Measurements from ENCODE around the gene KIF13A.

KIF13A gene

DNA sequence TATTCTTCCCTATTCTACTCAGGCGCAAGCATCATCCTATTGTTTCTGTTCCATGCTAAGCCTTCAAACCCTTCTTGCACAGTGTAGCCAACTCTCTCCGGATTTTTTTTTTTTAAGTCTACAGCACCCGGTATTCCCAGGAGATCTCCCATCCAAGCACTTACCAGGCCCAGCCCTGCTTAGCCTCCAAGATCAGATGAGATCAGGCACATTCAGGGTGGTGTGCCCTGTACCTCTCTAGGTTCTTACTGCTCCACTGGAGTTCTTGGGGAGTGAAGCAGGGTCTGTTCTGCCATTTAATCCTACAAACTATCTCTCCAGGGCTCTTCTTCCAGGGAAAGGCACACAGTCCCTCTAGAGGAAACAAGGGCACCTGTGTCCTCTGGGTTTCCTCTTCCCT lies 265.8 kb downstream of the KIF13A start:
- no peak overlapping the region for H3K9ac ChIP-seq (ENCODE audit: low read length)
- no peaks in the 10 kb centered on the region; the same call in 1 of the 2 replicates for H3K27me3 ChIP-seq (ENCODE audit: low read depth, low read length)

GRCh38 chr6:17719323-17720041 lies 268.0 kb downstream of the KIF13A start:
- Histone ChIP-seq H3K27me3 (ENCODE audit: low read depth, low read length) (no peaks in the 10 kb centered on the region; the same call in 1 of the 2 replicates), H3K9ac (ENCODE audit: low read length) (no peak overlapping the region), H3K4me2 (ENCODE audit: low read length) (no peak overlapping the region), H3K9me3 (ENCODE audit: insufficient read depth, low read length) (no peaks in the 10 kb centered on the region), H4K20me1 (ENCODE audit: insufficient read depth, low read length) (no peaks in the 10 kb centered on the region), H3K4me1 (ENCODE audit: low read length) (peaks cover 7% of the 10 kb centered on the region), H3K27ac (ENCODE audit: low read length) (no peak overlapping the region), H3K79me2 (ENCODE audit: low read length) (no peaks in the 10 kb centered on the region), H3K4me3 (ENCODE audit: low read length) (no peak overlapping the region), H3K36me3 (replicated peaks; ENCODE audit: low read depth, low read length) (no peaks in the 10 kb centered on the region), H2AFZ (ENCODE audit: low read depth, low read length) (no peak overlapping the region)
- no peak for TF ChIP-seq EZH2phosphoT487 (IDR thresholded peaks at IDR 0.05; ENCODE audit: low read depth)
- TF ChIP-seq CTCF (IDR thresholded peaks at IDR 0.05; ENCODE audit: low read depth, low read length), result no peak

More for the DNA sequence above, 265.8 kb downstream of the KIF13A start:
- Histone ChIP-seq H4K20me1 (ENCODE audit: insufficient read depth, low read length) (no peaks in the 10 kb centered on the region), H3K36me3 (replicated peaks; ENCODE audit: low read depth, low read length) (no peaks in the 10 kb centered on the region), H3K79me2 (ENCODE audit: low read length) (no peaks in the 10 kb centered on the region), H3K9me3 (ENCODE audit: insufficient read depth, low read length) (no peaks in the 10 kb centered on the region), H3K4me3 (ENCODE audit: low read length) (no peak overlapping the region), H2AFZ (ENCODE audit: low read depth, low read length) (no peak overlapping the region), H3K4me2 (ENCODE audit: low read length) (no peak overlapping the region), H3K4me1 (ENCODE audit: low read length) (no peaks in the 10 kb centered on the region), H3K27ac (ENCODE audit: low read length) (no peak overlapping the region)
- TF ChIP-seq EZH2phosphoT487 (IDR thresholded peaks at IDR 0.05; ENCODE audit: low read depth) (no peak), CTCF (IDR thresholded peaks at IDR 0.05; ENCODE audit: low read depth, low read length) (no peak)

DNA sequence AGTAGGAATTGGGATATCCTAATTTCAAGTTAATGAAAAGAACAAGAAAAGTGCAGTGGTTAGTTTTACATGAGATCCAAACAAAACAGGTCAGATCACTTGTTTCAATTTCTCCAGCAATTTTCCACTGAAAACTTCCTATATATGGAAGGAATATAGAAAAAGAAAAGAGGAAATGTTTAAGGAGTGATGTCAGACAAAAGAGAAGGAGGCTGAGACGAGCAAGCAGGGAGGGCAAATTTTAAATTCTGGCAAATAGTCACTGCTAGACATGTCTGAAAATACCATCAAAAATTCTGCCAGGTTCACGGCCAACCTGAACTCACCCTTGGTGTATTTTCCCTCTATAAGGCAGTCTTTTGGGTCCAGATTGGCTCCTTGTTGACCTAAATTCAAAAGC lies 271.2 kb downstream of the KIF13A start:
- no peaks in the 10 kb centered on the region for H4K20me1 ChIP-seq (ENCODE audit: insufficient read depth, low read length)
- no peak for TF ChIP-seq EZH2phosphoT487 (IDR thresholded peaks at IDR 0.05; ENCODE audit: low read depth)
- no peak for TF ChIP-seq CTCF (IDR thresholded peaks at IDR 0.05; ENCODE audit: low read depth, low read length)
- peaks cover 7% of the 10 kb centered on the region for H3K4me1 ChIP-seq (ENCODE audit: low read length)
- H3K9me3 ChIP-seq (ENCODE audit: insufficient read depth, low read length), result no peaks in the 10 kb centered on the region
- H3K27ac ChIP-seq (ENCODE audit: low read length), result no peak overlapping the region
- H2AFZ ChIP-seq (ENCODE audit: low read depth, low read length), result peak overlapping the region; percentile 54; the same call in 1 of the 2 replicates
- 0 out of 2 replicates have a peak overlapping the region, but pooled peaks have one; percentile 17 for H3K4me2 ChIP-seq (ENCODE audit: low read length)
- H3K4me3 ChIP-seq (ENCODE audit: low read length), result no peak overlapping the region
- no peaks in the 10 kb centered on the region for H3K27me3 ChIP-seq (ENCODE audit: low read depth, low read length)
- no peaks in the 10 kb centered on the region for H3K36me3 ChIP-seq (replicated peaks; ENCODE audit: low read depth, low read length)
- no peaks in the 10 kb centered on the region for H3K79me2 ChIP-seq (ENCODE audit: low read length)
- no peak overlapping the region for H3K9ac ChIP-seq (ENCODE audit: low read length)

DNA sequence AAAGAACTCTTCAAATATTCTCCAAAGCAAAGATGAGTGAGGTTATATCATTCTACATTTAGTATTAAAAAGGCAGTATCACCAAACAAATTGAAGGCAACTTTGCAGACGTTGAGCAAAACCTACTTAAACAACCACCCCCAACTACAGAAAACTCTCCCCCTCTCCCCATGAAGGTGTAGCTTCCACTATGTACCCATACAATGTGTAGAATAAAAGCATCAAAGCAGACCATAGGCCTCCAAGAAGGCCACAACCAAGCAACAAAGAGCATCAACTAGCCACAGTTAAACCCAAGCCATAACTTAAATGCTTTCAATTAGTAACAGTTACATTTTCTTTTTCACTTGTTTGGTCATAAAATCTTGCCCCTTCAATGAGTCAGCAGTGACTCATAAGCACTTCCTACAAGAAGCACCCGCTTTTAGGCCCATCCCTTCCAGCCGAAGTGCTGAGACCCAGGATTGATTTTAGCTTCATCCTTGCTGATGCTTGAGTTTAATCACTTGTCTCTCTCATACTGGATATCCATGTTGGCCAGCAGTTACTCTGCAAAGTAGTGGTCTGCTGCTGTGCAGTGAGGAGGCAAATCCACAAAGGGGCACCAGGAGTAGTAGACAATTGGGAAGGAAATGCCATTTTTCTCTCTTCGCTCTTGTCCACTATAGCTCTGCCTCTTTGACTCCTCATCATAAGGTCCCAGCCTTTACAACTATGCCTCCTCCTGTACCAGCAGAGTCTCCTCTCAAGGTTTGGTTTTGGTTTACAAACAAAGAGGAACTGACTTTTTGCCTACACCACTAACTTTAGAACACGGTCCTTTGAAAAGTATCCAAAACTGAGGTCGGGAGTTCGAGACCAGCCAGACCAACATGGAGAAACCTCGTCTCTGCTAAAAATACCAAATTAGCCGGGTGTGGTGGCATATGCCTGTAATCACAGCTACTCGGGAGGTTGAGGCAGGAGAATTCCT lies 272.3 kb downstream of the KIF13A start:
- peak overlapping the region; percentile 94 for H2AFZ ChIP-seq (ENCODE audit: low read depth, low read length)
- no peak for TF ChIP-seq EZH2phosphoT487 (IDR thresholded peaks at IDR 0.05; ENCODE audit: low read depth)
- no peak for TF ChIP-seq CTCF (IDR thresholded peaks at IDR 0.05; ENCODE audit: low read depth, low read length)
- no peak overlapping the region for H3K4me3 ChIP-seq (ENCODE audit: low read length)
- H3K4me1 ChIP-seq (ENCODE audit: low read length), result peaks cover 7% of the 10 kb centered on the region
- H3K9ac ChIP-seq (ENCODE audit: low read length), result no peak overlapping the region
- no peaks in the 10 kb centered on the region for H3K9me3 ChIP-seq (ENCODE audit: insufficient read depth, low read length)
- no peaks in the 10 kb centered on the region for H3K79me2 ChIP-seq (ENCODE audit: low read length)
- H4K20me1 ChIP-seq (ENCODE audit: insufficient read depth, low read length), result no peaks in the 10 kb centered on the region
- H3K27ac ChIP-seq (ENCODE audit: low read length), result no peak overlapping the region
- H3K27me3 ChIP-seq (ENCODE audit: low read depth, low read length), result no peaks in the 10 kb centered on the region
- peak overlapping the region; percentile 43 for H3K4me2 ChIP-seq (ENCODE audit: low read length)
- no peaks in the 10 kb centered on the region for H3K36me3 ChIP-seq (replicated peaks; ENCODE audit: low read depth, low read length)
